Fibroblast of lung (primary cell): ENCODE data around the gene URB2. TPM values are rescaled to one million over a fixed set of nuclear protein-coding genes. Genes with fewer than 3 reads are reported as not detected.

ENCODE experiments used
- DNase-seq, 2 donors: peaks; one replicate each; pipeline versions ENCODE4 v3.0.0 to v3.0.0-alpha.2; 2010; ENCODE audit warnings: low read depth in 2 of 2
- H2AFZ ChIP-seq: 2 replicates; pipeline ENCODE4 v1.5.1; 2012; ENCODE audit warnings: low read length, control low read depth, inconsistent platforms
- H3K27ac ChIP-seq: 2 replicates; pipeline ENCODE4 v1.5.1; 2011; ENCODE audit warnings: low read length, control low read depth; ENCODE audit not compliant: insufficient read depth
- H3K27me3 ChIP-seq: 2 replicates; pipeline ENCODE4 v1.5.1; 2011; ENCODE audit warnings: mild to moderate bottlenecking, low read length; ENCODE audit not compliant: control insufficient read depth, insufficient read depth
- H3K36me3 ChIP-seq: 2 replicates; pipeline ENCODE4 v1.5.1; 2011; ENCODE audit warnings: low read length; ENCODE audit not compliant: control insufficient read depth, insufficient read depth
- H3K4me1 ChIP-seq: 2 replicates; pipeline ENCODE4 v1.5.1; 2011; ENCODE audit warnings: low read length; ENCODE audit not compliant: control insufficient read depth, insufficient read depth; ENCODE audit errors: extremely low read depth
- H3K4me2 ChIP-seq: 2 replicates; pipeline ENCODE4 v1.5.1; 2011; ENCODE audit warnings: low read length, control low read depth; ENCODE audit not compliant: insufficient read depth; ENCODE audit errors: extremely low read depth
- H3K4me3 ChIP-seq, 4 experiments: fragments of 200-600 bp in 1 of 4; sonication (generic) in 1 of 4; replicated peaks in 1 of 4; 2 replicates each; pipeline ENCODE4 v1.5.1; 2011 to 2016; ENCODE audit warnings: low read length in 4 of 4, low read depth in 3 of 4, mild to moderate bottlenecking in 3 of 4, control low read depth in 2 of 4, inconsistent platforms in 1 of 4, mixed read lengths in 1 of 4; ENCODE audit not compliant: insufficient read depth in 1 of 4; ENCODE audit errors: control extremely low read depth in 1 of 4
- H3K79me2 ChIP-seq: 2 replicates; pipeline ENCODE4 v1.5.1; 2012; ENCODE audit warnings: mild to moderate bottlenecking, low read length, inconsistent platforms; ENCODE audit not compliant: control insufficient read depth, insufficient read depth
- H3K9ac ChIP-seq: 2 replicates; pipeline ENCODE4 v1.5.1; 2011; ENCODE audit warnings: mild to moderate bottlenecking, low read length, control low read depth; ENCODE audit not compliant: insufficient read depth
- H3K9me3 ChIP-seq: 2 replicates; pipeline ENCODE4 v1.5.1; 2012; ENCODE audit warnings: low read depth, low read length; ENCODE audit not compliant: control insufficient read depth, insufficient read depth
- H4K20me1 ChIP-seq: 2 replicates; pipeline ENCODE4 v1.5.1; 2011; ENCODE audit warnings: low read length; ENCODE audit not compliant: control insufficient read depth, insufficient read depth; ENCODE audit errors: extremely low read depth
- CTCF ChIP-seq, 2 donors: IDR thresholded peaks in 1 of 2; conservative IDR thresholded peaks in 1 of 2; 1 replicate in 1 of 2; 2 replicates in 1 of 2; pipeline ENCODE4 v1.5.1; 2011 to 2012; ENCODE audit warnings: low read length in 2 of 2, control low read depth in 1 of 2, inconsistent platforms in 1 of 2, low read depth in 1 of 2, mild to moderate bottlenecking in 1 of 2
- EZH2 ChIP-seq: IDR thresholded peaks from 2 replicates; pipeline ENCODE4 v1.5.1; 2012; ENCODE audit warnings: low read length, control low read depth, mild to moderate bottlenecking; ENCODE audit errors: missing control alignments
- polyA plus RNA-seq, 2 donors: library from polyadenylated mRNA; depleted of rRNA in 1 of 2; stranded (reverse) in 1 of 2; unstranded in 1 of 2; fragments of >200 nt; gene quantifications; 2 replicates each; pipeline ENCODE4 v1.2.1, GENCODE V29; 2011 to 2012; ENCODE audit warnings: missing spikeins in 1 of 2
- total RNA-seq: library from RNA; depleted of rRNA; stranded (reverse); fragments of >200 nt; gene quantifications from 2 replicates; pipeline ENCODE4 v1.2.1, GENCODE V29; 2014

Gene URB2
- total and polyA plus RNA-seq, 2 donors (not counting 1 experiment from before 2014, with no cell fraction given), result 5.2 to 8.8 TPM

- DNase-seq, result no peak
- Histone ChIP-seq H3K27ac (no peak overlapping the region), H3K4me1 (peaks cover 2% of the 10 kb centered on the region), H3K9ac (no peak overlapping the region), H3K36me3 (peaks cover 5% of the 10 kb centered on the region), H4K20me1 (no peaks in the 10 kb centered on the region), H3K4me2 (no peak overlapping the region), H3K4me3 (no peak overlapping the region), H3K79me2 (peaks cover 49% of the 10 kb centered on the region), H3K27me3 (no peaks in the 10 kb centered on the region), H3K9me3 (no peaks in the 10 kb centered on the region), H2AFZ (no peak overlapping the region)
- TF ChIP-seq EZH2, result no peak
- no peak for TF ChIP-seq CTCF (conservative IDR thresholded peaks at IDR 0.05 in 1 of 2, IDR thresholded peaks at IDR 0.05 in 1 of 2; ENCODE audit: low read depth in 1 of 2, low read length in 2 of 2)
These were observed 5.1 kb downstream of the URB2 start for GRCh38 chr1:229631148-229631547.

- no peak overlapping the region for H3K9ac ChIP-seq
- H3K79me2 ChIP-seq, result peaks cover 41% of the 10 kb centered on the region
- H3K9me3 ChIP-seq, result no peaks in the 10 kb centered on the region
- H2AFZ ChIP-seq, result no peak overlapping the region
- no peaks in the 10 kb centered on the region for H4K20me1 ChIP-seq
- peaks cover 6% of the 10 kb centered on the region for H3K36me3 ChIP-seq
- no peak overlapping the region for H3K27ac ChIP-seq
- no peak overlapping the region for H3K4me2 ChIP-seq
- peaks cover 2% of the 10 kb centered on the region for H3K4me1 ChIP-seq
- no peaks in the 10 kb centered on the region for H3K27me3 ChIP-seq
- no peak overlapping the region for H3K4me3 ChIP-seq
- TF ChIP-seq EZH2 (no peak), CTCF (conservative IDR thresholded peaks at IDR 0.05 in 1 of 2, IDR thresholded peaks at IDR 0.05 in 1 of 2; ENCODE audit: low read depth in 1 of 2, low read length in 2 of 2) (no peak)
- DNase-seq, result no peak
These were observed 5.9 kb downstream of the URB2 start for GRCh38 chr1:229631966-229632365.

DNA sequence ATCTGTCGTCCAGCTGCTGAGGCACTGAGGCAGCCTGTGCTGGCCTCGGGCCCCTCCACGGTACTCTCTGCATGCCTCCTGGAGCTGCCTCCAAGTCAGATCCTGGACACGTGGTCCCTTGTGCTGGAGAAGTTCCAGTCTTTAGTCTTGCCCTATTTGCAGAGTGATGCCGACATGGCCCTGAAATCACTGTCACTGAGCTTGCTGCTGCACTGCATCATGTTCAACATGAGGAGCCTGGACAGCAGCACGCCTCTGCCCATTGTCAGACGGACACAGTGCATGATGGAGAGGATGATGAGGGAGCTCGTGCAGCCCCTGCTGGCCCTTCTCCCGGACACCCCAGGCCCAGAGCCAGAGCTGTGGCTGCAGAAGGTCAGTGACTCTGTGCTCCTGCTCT lies 10.0 kb downstream of the URB2 start:
- H3K27me3 ChIP-seq, result no peaks in the 10 kb centered on the region
- no peak overlapping the region for H3K4me3 ChIP-seq
- H3K9me3 ChIP-seq, result no peaks in the 10 kb centered on the region
- H4K20me1 ChIP-seq, result no peaks in the 10 kb centered on the region
- no peak overlapping the region for H3K4me2 ChIP-seq
- no peaks in the 10 kb centered on the region for H3K4me1 ChIP-seq
- H3K79me2 ChIP-seq, result peaks cover 9% of the 10 kb centered on the region
- no peak for TF ChIP-seq EZH2
- no peak for TF ChIP-seq CTCF (conservative IDR thresholded peaks at IDR 0.05 in 1 of 2, IDR thresholded peaks at IDR 0.05 in 1 of 2; ENCODE audit: low read depth in 1 of 2, low read length in 2 of 2)
- H3K36me3 ChIP-seq, result peaks cover 6% of the 10 kb centered on the region
- no peak for DNase-seq
- no peak overlapping the region for H3K27ac ChIP-seq
- no peak overlapping the region for H3K9ac ChIP-seq
- H2AFZ ChIP-seq, result no peak overlapping the region
